Measurements from ENCODE around the gene SHANK2.

DNA sequence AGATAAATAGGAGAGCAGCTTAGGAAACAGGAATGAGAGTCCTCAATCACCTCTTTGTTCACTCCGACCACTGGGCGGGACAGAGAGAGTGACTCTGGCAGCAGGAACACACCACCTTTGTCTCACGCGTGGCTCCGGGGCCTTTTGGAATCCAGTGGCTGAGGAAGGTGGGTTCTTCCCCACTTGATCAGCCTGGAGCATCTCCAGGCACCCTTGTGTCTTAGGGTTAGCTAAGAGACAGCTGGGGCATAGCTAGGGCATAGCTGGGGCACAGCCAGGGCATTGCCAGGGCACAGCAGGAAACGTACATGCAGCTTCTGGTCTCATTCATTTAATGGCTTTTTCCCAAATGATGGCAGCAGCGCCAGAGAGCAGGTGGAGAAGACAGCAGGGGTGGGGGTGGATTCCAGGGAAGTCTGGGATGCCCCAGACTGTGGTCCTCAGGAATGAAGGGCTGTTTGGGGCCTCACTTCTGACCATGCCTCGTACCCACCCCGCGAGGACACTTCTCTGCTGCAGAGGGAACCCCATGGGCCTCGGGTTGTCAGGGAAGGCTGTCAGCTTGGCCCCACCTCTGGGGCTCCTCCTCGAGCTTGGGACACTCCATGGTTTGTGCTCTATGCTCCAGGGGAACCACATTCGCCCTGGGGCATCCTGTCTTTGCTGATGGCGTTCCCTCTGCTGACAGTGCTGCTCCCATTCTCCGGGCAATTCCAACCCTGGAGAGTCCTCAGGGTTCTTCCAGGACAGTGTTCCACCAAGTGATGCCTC lies 30.4 kb upstream of the SHANK2 start:
- TF ChIP-seq, protein P1, sequence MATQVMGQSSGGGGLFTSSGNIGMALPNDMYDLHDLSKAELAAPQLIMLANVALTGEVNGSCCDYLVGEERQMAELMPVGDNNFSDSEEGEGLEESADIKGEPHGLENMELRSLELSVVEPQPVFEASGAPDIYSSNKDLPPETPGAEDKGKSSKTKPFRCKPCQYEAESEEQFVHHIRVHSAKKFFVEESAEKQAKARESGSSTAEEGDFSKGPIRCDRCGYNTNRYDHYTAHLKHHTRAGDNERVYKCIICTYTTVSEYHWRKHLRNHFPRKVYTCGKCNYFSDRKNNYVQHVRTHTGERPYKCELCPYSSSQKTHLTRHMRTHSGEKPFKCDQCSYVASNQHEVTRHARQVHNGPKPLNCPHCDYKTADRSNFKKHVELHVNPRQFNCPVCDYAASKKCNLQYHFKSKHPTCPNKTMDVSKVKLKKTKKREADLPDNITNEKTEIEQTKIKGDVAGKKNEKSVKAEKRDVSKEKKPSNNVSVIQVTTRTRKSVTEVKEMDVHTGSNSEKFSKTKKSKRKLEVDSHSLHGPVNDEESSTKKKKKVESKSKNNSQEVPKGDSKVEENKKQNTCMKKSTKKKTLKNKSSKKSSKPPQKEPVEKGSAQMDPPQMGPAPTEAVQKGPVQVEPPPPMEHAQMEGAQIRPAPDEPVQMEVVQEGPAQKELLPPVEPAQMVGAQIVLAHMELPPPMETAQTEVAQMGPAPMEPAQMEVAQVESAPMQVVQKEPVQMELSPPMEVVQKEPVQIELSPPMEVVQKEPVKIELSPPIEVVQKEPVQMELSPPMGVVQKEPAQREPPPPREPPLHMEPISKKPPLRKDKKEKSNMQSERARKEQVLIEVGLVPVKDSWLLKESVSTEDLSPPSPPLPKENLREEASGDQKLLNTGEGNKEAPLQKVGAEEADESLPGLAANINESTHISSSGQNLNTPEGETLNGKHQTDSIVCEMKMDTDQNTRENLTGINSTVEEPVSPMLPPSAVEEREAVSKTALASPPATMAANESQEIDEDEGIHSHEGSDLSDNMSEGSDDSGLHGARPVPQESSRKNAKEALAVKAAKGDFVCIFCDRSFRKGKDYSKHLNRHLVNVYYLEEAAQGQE (IDR thresholded peaks at IDR 0.05; ENCODE audit: low read depth), result no peak
- TF ChIP-seq EP300 (IDR thresholded peaks at IDR 0.05; ENCODE audit: borderline replicate concordance) (no peak), TAF1 (IDR thresholded peaks at IDR 0.05; ENCODE audit: low read depth) (no peak), NFIC (IDR thresholded peaks at IDR 0.05) (no peak), YY1 (IDR thresholded peaks at IDR 0.05; ENCODE audit: low read depth) (no peak)
- TF ChIP-seq, protein P2, sequence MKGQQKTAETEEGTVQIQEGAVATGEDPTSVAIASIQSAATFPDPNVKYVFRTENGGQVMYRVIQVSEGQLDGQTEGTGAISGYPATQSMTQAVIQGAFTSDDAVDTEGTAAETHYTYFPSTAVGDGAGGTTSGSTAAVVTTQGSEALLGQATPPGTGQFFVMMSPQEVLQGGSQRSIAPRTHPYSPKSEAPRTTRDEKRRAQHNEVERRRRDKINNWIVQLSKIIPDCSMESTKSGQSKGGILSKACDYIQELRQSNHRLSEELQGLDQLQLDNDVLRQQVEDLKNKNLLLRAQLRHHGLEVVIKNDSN (IDR thresholded peaks at IDR 0.05), result no peak
